Skeletal muscle tissue (tissue), 4 donors: Measurements from ENCODE around the gene LKAAEAR1. TPM values are rescaled to one million over a fixed set of nuclear protein-coding genes. Genes with fewer than 3 reads are reported as not detected.

ENCODE experiments used
- H3K27ac ChIP-seq: one replicate; pipeline ENCODE4 v1.7.0; 2013; ENCODE audit warnings: mild to moderate bottlenecking, low read depth, low read length, inconsistent platforms
- H3K27me3 ChIP-seq, 3 donors: one replicate each; pipeline ENCODE4 v1.7.0; 2013; ENCODE audit warnings: low read length in 3 of 3; ENCODE audit not compliant: control insufficient read depth in 3 of 3, insufficient read depth in 3 of 3
- H3K36me3 ChIP-seq, 3 donors: one replicate each; pipeline ENCODE4 v1.7.0; 2013; ENCODE audit warnings: low read length in 3 of 3; ENCODE audit not compliant: control insufficient read depth in 3 of 3, insufficient read depth in 3 of 3
- H3K4me1 ChIP-seq, 3 donors: one replicate each; pipeline ENCODE4 v1.7.0; 2013; ENCODE audit warnings: low read length in 3 of 3, mild to moderate bottlenecking in 3 of 3; ENCODE audit not compliant: control insufficient read depth in 3 of 3, insufficient read depth in 3 of 3
- H3K4me3 ChIP-seq, 3 donors: one replicate each; pipeline ENCODE4 v1.7.0; 2013; ENCODE audit warnings: low read length in 3 of 3
- H3K9ac ChIP-seq, 3 donors: one replicate each; pipeline ENCODE4 v1.7.0; 2013; ENCODE audit warnings: low read length in 3 of 3, mild to moderate bottlenecking in 3 of 3, moderate library complexity in 2 of 3, low read depth in 1 of 3
- H3K9me3 ChIP-seq, 3 donors: one replicate each; pipeline ENCODE4 v1.7.0; 2013; ENCODE audit warnings: low read length in 3 of 3; ENCODE audit not compliant: control insufficient read depth in 3 of 3
- total RNA-seq: library from RNA; depleted of rRNA; stranded (reverse); fragments of >200 nt; gene quantifications from one replicate; pipeline ENCODE4 v1.2.3, GENCODE V29; 2014
- donor health status: Osteomylitis.

The LKAAEAR1 gene
- total RNA-seq, 1 donor from 2014 or later = 1.0 TPM

DNA sequence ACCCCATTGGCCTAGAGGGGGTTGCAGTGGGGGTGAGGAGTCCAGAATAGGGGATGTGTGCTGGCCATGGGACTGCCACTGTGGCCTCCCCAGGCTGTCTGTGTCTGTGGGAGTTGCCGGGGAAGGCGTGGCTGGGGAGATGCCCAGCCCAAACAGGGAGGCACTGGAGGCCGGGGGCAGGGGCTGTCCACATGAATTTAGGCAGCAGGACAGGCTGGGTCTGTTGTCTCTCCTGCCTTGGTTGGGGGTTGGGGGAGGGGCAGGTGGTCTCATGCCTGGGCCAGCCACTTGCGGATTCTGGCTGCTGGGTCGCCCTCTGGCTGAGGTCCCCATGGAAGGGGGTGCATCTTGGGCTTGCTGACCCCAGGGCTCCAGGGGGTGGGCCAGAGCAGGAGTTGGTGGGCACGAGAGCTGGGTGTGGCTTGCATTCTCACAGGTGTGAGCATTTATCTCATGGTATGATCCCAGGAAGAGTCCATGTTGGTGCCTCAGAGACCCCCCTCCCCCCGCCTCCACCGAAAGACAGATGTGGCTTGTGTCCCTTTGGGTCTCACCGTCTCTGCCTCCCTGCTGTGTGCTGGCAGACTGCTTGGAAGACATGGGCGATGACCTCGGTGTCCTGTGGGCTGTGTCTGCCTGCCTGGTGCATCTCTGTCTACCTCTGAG lies 38.7 kb downstream of the LKAAEAR1 start:
- peaks cover 6 to 25% (median 12%) of the 10 kb centered on the region in 3 donors for H3K4me1 ChIP-seq
- H3K27ac ChIP-seq = no peak overlapping the region
- no peaks in the 10 kb centered on the region for H3K9me3 ChIP-seq
- H3K36me3 ChIP-seq = peaks cover 0 to 2% (median 0%) of the 10 kb centered on the region in 3 donors
- H3K9ac ChIP-seq = peak overlapping the region in 2 of 3 donors; percentile 16 to 22
- peak overlapping the region in 1 of 3 donors; percentile 45 for H3K4me3 ChIP-seq
- H3K27me3 ChIP-seq = peaks cover 63 to 73% (median 70%) of the 10 kb centered on the region in 3 donors

DNA sequence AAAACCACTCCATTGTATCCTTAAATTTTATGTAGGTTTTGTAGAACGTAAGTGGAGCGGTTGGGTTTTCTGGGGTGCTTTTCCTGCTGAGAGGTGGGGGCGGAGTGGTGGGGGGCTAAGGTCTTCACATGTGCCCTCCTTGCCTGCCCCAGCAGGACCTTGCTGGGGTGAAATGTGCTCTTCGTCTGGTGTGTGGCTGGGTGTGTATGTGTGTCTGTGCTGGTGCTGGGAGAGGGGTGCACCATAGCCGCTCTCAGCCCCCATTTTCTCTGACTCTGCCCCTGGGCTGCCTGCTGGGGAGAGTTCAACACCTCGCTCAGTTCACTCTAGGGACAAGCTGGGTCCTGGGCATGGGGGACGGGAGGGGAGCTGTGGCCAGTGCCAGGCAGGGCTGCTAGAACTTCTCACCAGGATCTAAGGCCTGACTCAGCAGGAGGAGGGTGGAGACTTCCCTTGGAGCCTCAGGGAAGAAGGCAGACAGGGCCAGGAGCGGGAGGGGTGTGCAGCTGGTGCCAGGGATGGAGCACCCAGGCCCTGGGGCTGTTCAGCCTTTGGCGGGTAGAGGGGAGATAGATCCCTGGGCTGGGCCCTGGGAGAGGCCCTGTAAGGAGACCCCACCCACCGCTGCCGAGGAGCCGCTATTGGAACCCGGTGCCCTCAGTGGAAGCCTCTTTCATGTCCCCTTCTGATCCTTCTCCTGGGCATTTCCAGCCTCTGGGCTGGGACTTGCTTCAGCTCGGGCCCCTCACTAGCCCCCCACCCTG lies 39.5 kb downstream of the LKAAEAR1 start:
- Histone ChIP-seq H3K27me3 (peaks cover 64 to 73% (median 70%) of the 10 kb centered on the region in 3 donors), H3K4me1 (peaks cover 6 to 28% (median 20%) of the 10 kb centered on the region in 3 donors), H3K4me3 (no peak overlapping the region), H3K36me3 (peaks cover 0 to 2% (median 0%) of the 10 kb centered on the region in 3 donors), H3K9ac (peak overlapping the region in 1 of 3 donors; percentile 16), H3K9me3 (no peaks in the 10 kb centered on the region), H3K27ac (no peak overlapping the region)

DNA sequence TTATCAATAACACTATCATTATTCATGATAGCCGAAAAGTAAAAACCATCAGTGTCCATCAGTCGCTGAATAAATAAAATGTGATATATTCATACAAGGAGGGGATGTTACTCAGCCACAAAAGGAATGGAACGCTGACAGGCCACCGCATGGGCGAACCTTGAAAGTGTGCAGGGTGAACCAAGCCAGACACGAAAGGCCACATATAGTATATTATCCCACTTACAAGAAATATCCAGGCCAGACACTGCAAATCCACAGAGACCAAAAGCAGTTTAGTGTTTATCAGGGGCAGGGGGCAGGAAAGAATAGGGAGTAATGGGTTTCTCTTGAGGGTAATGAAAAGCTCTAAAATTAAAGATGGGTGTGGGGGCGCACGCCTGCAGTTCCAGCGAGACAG lies 40.4 kb downstream of the LKAAEAR1 start:
- Histone ChIP-seq H3K27ac (no peak overlapping the region), H3K27me3 (peaks cover 71 to 80% (median 75%) of the 10 kb centered on the region in 3 donors)

DNA sequence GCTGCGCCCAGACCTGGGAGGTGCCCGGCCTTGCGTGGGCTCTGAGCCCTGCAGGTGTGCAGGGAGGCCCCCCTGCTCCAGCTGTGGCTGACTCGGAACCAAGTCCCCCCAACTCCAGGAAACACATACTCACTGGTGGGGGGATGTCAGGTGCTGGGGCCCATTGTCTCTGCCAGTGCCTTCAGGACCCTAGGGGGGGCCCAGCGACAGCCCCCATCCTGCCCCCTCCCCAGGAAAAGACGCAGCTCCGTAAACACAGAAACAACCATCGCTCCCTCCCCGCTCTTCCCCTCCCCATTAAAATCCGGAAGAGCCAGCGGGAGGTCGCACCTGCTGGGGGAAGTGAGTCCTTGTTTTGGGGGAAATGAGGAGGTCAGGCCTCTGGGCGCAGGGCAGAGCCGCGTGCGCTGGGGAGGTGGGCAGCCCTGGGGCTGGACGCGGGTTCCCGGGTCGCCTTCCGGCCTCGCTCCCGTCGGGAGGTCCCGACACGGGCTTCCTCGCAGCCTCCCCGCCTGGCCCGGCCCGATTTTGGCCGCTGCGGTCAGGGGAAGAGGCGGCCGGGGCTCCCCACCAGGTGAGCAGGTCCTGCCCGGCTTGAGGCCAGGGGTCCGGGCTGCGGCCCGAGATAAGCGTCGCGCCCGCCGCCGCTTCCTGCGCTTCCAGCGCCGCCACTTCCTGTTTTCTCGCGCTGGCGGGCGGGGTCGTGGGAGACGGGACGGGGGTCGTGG lies 42.0 kb downstream of the LKAAEAR1 start:
- Histone ChIP-seq H3K4me3 (peak overlapping the region in 1 of 3 donors; percentile 22), H3K27ac (no peak overlapping the region), H3K27me3 (peaks cover 73 to 84% (median 79%) of the 10 kb centered on the region in 3 donors), H3K4me1 (peaks cover 6 to 35% (median 33%) of the 10 kb centered on the region in 3 donors), H3K9ac (peak overlapping the region in 1 of 3 donors; percentile 54), H3K36me3 (peaks cover 0 to 2% (median 0%) of the 10 kb centered on the region in 3 donors), H3K9me3 (no peaks in the 10 kb centered on the region)

More for the DNA sequence above, 40.4 kb downstream of the LKAAEAR1 start:
- H3K36me3 ChIP-seq = peaks cover 0 to 2% (median 0%) of the 10 kb centered on the region in 3 donors
- H3K4me3 ChIP-seq = no peak overlapping the region
- no peaks in the 10 kb centered on the region for H3K9me3 ChIP-seq
- H3K9ac ChIP-seq = no peak overlapping the region
- peaks cover 6 to 37% (median 26%) of the 10 kb centered on the region in 3 donors for H3K4me1 ChIP-seq

DNA sequence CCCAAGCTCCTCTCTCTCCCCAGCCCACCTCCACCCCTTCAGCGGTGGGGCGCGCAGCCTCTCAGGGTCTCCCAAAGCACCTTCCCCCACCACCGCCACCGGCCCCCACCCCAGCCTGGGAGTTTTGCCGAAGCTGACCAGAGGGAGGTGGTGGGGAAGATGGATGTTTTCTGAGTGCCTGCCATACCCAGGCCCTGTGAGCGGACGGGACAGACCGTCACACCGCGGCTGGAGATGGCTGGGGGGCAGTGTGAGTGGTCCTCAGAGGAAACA lies 42.5 kb downstream of the LKAAEAR1 start:
- Histone ChIP-seq H3K4me3 (no peak overlapping the region), H3K27me3 (peaks cover 73 to 85% (median 79%) of the 10 kb centered on the region in 3 donors), H3K9ac (peak overlapping the region in 1 of 3 donors; percentile 54), H3K27ac (no peak overlapping the region), H3K36me3 (no peaks in the 10 kb centered on the region), H3K4me1 (peaks cover 6 to 35% (median 33%) of the 10 kb centered on the region in 3 donors), H3K9me3 (no peaks in the 10 kb centered on the region)

DNA sequence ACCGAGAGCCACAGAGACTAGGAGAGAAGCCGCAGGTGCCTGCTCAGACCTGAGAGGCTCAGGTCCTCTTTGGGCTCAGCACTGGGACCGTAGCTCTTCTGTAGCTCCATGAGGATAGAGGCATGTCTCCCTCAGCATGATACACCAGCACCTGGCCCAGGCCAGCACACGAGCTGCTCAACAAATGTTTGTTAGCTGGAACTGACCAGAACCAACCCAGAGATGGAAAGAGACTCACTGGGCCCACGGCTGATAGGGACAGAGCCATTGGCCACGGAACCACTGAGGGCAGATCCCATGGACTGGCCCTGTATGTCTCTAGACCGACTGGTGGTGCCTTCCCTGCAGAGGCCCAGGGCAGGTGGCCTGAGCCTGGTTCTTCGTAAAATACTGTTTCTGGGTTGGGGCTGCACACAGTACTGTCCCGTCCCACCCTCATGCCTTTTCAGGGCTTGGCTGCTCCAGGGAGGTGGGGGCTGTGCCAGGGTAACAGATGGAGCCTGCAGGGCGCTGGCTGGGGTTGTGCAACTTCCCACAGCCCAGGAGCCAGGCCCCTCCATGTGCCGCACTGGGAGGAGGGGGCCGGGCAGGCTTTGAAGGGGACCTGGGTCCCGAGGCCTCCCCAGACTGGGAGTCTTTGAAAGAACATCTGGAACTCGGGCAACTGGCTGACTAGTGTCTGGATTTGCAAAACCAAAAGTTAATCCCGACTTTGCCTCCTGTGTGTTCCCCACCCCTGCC lies 43.0 kb downstream of the LKAAEAR1 start:
- peak overlapping the region in 1 of 3 donors; percentile 22 for H3K4me3 ChIP-seq
- no peak overlapping the region for H3K27ac ChIP-seq
- H3K36me3 ChIP-seq = no peaks in the 10 kb centered on the region
- no peak overlapping the region for H3K9ac ChIP-seq
- peaks cover 6 to 35% (median 33%) of the 10 kb centered on the region in 3 donors for H3K4me1 ChIP-seq
- H3K27me3 ChIP-seq = peaks cover 75 to 85% (median 79%) of the 10 kb centered on the region in 3 donors
- H3K9me3 ChIP-seq = no peaks in the 10 kb centered on the region

DNA sequence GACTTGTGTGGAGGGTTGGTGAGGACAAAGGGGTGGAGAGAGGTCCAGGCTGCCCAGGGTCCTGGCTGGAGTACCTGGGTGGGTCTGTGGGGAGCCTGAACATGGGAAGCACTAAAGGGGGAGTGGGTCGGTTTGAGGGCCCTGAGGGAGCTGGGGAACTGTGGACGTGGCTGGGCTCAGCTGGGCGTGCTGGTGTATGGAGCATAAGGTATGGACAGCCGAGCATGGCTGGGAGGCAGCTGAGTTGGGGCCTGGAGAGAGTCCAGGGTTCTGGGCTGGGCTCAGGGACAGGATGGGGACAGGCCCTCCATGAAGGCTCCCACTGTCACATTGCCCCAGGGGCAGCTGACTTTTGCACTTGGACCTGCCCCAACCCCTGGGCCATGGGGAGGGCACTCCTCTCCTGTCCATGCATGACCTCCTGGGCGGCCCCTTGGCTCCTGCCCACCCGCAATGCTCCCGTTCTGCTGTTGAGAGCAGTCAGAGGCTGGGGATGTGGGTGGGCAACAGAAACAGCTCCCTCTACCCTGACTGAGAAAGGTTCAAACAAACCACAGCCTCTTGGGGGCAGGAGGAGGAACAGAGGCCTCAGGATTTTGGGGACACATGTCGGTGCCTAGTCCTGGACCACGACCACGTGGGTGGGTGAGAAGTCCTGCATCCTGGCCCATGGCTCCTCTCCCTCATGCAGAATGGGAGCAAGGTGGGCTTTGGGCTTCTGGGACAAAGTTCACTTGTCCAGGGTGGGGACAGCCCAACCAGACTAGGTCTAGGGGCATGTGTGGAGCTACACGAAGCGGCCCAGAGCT lies 43.8 kb downstream of the LKAAEAR1 start:
- peaks cover 6 to 35% (median 33%) of the 10 kb centered on the region in 3 donors for H3K4me1 ChIP-seq
- H3K9ac ChIP-seq = no peak overlapping the region
- no peak overlapping the region for H3K27ac ChIP-seq
- H3K27me3 ChIP-seq = peaks cover 71 to 81% (median 72%) of the 10 kb centered on the region in 3 donors
- no peaks in the 10 kb centered on the region for H3K9me3 ChIP-seq
- H3K4me3 ChIP-seq = peak overlapping the region in 1 of 3 donors; percentile 7
- H3K36me3 ChIP-seq = no peaks in the 10 kb centered on the region

DNA sequence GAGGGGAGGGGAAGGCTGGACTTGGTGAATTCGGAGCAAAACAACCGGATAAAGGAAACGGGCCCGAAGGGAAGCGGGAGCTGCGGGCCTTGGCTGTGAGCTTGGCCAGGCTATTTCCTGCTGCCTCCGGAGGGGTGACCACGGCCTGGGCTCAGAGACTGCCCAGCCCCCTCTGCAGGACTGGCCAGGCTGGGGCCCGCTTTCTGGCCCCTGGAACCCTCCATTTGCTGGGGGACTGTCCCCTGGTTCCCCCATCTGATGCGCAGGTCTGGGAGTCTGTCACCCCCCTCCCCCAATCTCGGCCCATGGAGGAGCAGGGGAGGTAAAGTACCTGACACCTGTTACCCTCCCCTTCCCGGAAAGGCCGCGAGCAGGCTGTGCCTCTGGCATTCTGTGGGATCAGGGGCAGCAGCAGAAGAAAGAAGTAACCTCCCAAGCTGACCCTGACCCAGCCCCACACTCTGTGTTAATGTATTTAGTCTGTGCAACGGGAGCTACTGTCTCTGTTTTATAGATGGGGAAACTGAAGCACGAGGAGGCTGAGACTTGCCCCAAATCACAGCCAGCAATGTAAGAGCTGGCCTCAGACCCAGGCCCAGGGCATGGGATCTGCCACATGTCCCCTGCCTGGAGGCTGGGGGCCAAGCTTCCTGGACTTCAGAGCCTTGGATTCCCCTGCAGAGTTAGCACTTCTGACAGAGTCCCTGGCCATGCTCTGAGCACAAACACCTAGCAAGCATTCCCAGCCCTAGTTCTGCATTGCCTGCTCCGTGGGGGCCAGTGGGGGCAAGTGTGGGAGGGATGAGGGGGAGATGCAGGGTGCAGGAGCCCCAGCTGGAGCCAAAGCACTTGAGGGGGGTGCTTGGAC lies 44.7 kb downstream of the LKAAEAR1 start:
- H3K4me1 ChIP-seq = peaks cover 6 to 35% (median 33%) of the 10 kb centered on the region in 3 donors
- peaks cover 0 to 4% (median 3%) of the 10 kb centered on the region in 3 donors for H3K36me3 ChIP-seq
- H3K27ac ChIP-seq = peak overlapping the region; percentile 28
- H3K9me3 ChIP-seq = no peaks in the 10 kb centered on the region
- H3K27me3 ChIP-seq = peaks cover 63 to 74% (median 63%) of the 10 kb centered on the region in 3 donors
- peak overlapping the region in 1 of 3 donors; percentile 60 for H3K9ac ChIP-seq
- H3K4me3 ChIP-seq = peak overlapping the region in 1 of 3 donors; percentile 41
